Naive thymus-derived CD4-positive, alpha-beta T cell (primary cell): ENCODE measurements around the gene PPARG. TPM values are rescaled to one million over a fixed set of nuclear protein-coding genes. Genes with fewer than 3 reads are reported as not detected.

Experiments
- ATAC-seq: fragments of 150-1000 bp; cut with Tn5 transposase; 2 replicates; pipeline ENCODE4 v1.10.0; 2021; ENCODE audit warnings: mild to moderate bottlenecking, moderate library complexity
- CTCF ChIA-PET: fragments of 350-600 bp; sonication (Branson Sonifier 250); formaldehyde crosslinking; loops from one replicate; lab custom pipeline; 2021; ENCODE audit warnings: antibody characterized with exemption; lab: Charles Lee
- POLR2A ChIA-PET: fragments of 350-600 bp; sonication (Branson Sonifier 250); formaldehyde crosslinking; loops from one replicate; lab custom pipeline; 2021; ENCODE audit warnings: antibody characterized with exemption, inconsistent platforms; lab: Charles Lee
- DNase-seq, 9 donors: peaks; one replicate each; pipeline versions ENCODE4 v3.0.0 to v3.0.0-alpha.2; 2020 to 2022; ENCODE audit warnings: mixed read lengths in 1 of 9
- H3K27ac ChIP-seq: one replicate; pipeline ENCODE4 v1.7.0; 2013; ENCODE audit warnings: mild to moderate bottlenecking, low read depth, low read length, moderate library complexity
- H3K27me3 ChIP-seq, 2 donors: one replicate each; pipeline ENCODE4 v1.7.0; 2013; ENCODE audit warnings: low read length in 2 of 2, mild to moderate bottlenecking in 2 of 2, moderate library complexity in 2 of 2; ENCODE audit not compliant: control insufficient read depth in 2 of 2, insufficient read depth in 2 of 2
- H3K36me3 ChIP-seq, 3 experiments: 1 replicate in 2 of 3; 2 replicates in 1 of 3; pipeline ENCODE4 v1.7.0; 2013; ENCODE audit warnings: low read length in 3 of 3, mild to moderate bottlenecking in 3 of 3, moderate library complexity in 1 of 3; ENCODE audit not compliant: insufficient read depth in 3 of 3, control insufficient read depth in 2 of 3
- H3K4me1 ChIP-seq, 2 donors: one replicate each; pipeline ENCODE4 v1.7.0; 2013; ENCODE audit warnings: low read length in 2 of 2, mild to moderate bottlenecking in 2 of 2, moderate library complexity in 1 of 2; ENCODE audit not compliant: control insufficient read depth in 2 of 2, insufficient read depth in 2 of 2
- H3K4me3 ChIP-seq: 2 replicates; pipeline ENCODE4 v1.7.0; 2013; ENCODE audit warnings: mild to moderate bottlenecking, low read length
- H3K9me3 ChIP-seq, 3 experiments: 1 replicate in 2 of 3; 2 replicates in 1 of 3; pipeline ENCODE4 v1.7.0; 2013; ENCODE audit warnings: low read length in 3 of 3; ENCODE audit not compliant: control insufficient read depth in 2 of 3
- H3K27ac Mint-ChIP-seq, 9 donors: one replicate each; pipeline ENCODE4 v1.8.0; 2020 to 2022; ENCODE audit warnings: mixed read lengths in 9 of 9, mild to moderate bottlenecking in 8 of 9, moderate library complexity in 5 of 9, inconsistent platforms in 2 of 9
- H3K27me3 Mint-ChIP-seq, 5 donors: one replicate each; pipeline ENCODE4 v1.8.0; 2021 to 2022; ENCODE audit warnings: mixed read lengths in 5 of 5, mild to moderate bottlenecking in 1 of 5
- H3K36me3 Mint-ChIP-seq, 5 donors: one replicate each; pipeline ENCODE4 v1.8.0; 2020 to 2022; ENCODE audit warnings: mixed read lengths in 5 of 5, mild to moderate bottlenecking in 3 of 5, inconsistent platforms in 1 of 5
- H3K4me1 Mint-ChIP-seq, 7 donors: one replicate each; pipeline ENCODE4 v1.8.0; 2020 to 2022; ENCODE audit warnings: mixed read lengths in 7 of 7, mild to moderate bottlenecking in 3 of 7, inconsistent platforms in 1 of 7
- H3K4me3 Mint-ChIP-seq, 10 donors: one replicate each; pipeline ENCODE4 v1.8.0; 2020 to 2022; ENCODE audit warnings: mild to moderate bottlenecking in 10 of 10, mixed read lengths in 10 of 10, moderate library complexity in 6 of 10, inconsistent platforms in 2 of 10
- H3K9me3 Mint-ChIP-seq, 11 donors: one replicate each; pipeline ENCODE4 v1.8.0; 2020 to 2022; ENCODE audit warnings: mixed read lengths in 11 of 11, mild to moderate bottlenecking in 4 of 11, inconsistent platforms in 1 of 11, moderate library complexity in 1 of 11
- intact Hi-C, 2 donors: fragments of 100-400 bp; cut with micrococcal nuclease; formaldehyde crosslinking; loops; one replicate each; pipeline ENCODE4 v1.15.1; 2023
- polyA plus RNA-seq, 2 donors: library from polyadenylated mRNA; unstranded; fragments of 300-500 nt; fragmentation: Illumina TruSeq; gene quantifications; one replicate each; pipeline ENCODE4 v1.2.3, GENCODE V29; 2021
- total RNA-seq, 6 experiments: library from RNA in 5 of 6; stranded (reverse) in 5 of 6; gene quantifications; 1 replicate in 5 of 6; 2 replicates in 1 of 6; pipeline ENCODE4 v1.2.3 and lab custom pipeline; 2021 to 2026

The PPARG gene
- total and polyA plus RNA-seq, 7 experiments from 2014 or later: 0.37 to 2.1 (median 0.51) TPM; not detected in 3

GRCh38 chr3:12433823-12434222 is 145.0 kb downstream of the PPARG start:
- no peak overlapping the region for H3K4me3 ChIP-seq
- H3K27ac ChIP-seq: no peak overlapping the region
- Mint-ChIP-seq H3K27ac (no peak overlapping the region), H3K9me3 (no peaks in the 10 kb centered on the region), H3K4me3 (no peak overlapping the region), H3K36me3 (no peaks in the 10 kb centered on the region), H3K4me1 (no peaks in the 10 kb centered on the region), H3K27me3 (peaks cover 0 to 30% (median 5%) of the 10 kb centered on the region in 5 donors)
- DNase-seq: no peak
- no peak for ATAC-seq
- intact Hi-C loops: no loop called here
- ChIA-PET POLR2A (no interaction called here), CTCF (no interaction called here)
- H3K4me1 ChIP-seq: no peaks in the 10 kb centered on the region
- no peaks in the 10 kb centered on the region for H3K27me3 ChIP-seq
- no peaks in the 10 kb centered on the region for H3K36me3 ChIP-seq
- no peaks in the 10 kb centered on the region for H3K9me3 ChIP-seq

- Mint-ChIP-seq H3K9me3 (no peaks in the 10 kb centered on the region), H3K36me3 (no peaks in the 10 kb centered on the region), H3K4me3 (no peak overlapping the region), H3K4me1 (no peaks in the 10 kb centered on the region), H3K27ac (no peak overlapping the region), H3K27me3 (peaks cover 0 to 23% (median 3%) of the 10 kb centered on the region in 5 donors)
- no peaks in the 10 kb centered on the region for H3K36me3 ChIP-seq
- CTCF ChIA-PET: no interaction called here
- intact Hi-C loops: no loop called here
- H3K27ac ChIP-seq: no peak overlapping the region
- no peaks in the 10 kb centered on the region for H3K27me3 ChIP-seq
- no peak overlapping the region for H3K4me3 ChIP-seq
- DNase-seq: no peak
- no peaks in the 10 kb centered on the region for H3K4me1 ChIP-seq
- POLR2A ChIA-PET: no interaction called here
- H3K9me3 ChIP-seq: no peaks in the 10 kb centered on the region
- no peak for ATAC-seq
Measured at GRCh38 chr3:12436514-12437220, 147.8 kb downstream of the PPARG start.

GRCh38 chr3:12437221-12437605 is 148.3 kb downstream of the PPARG start:
- Histone ChIP-seq H3K4me1 (no peaks in the 10 kb centered on the region), H3K27ac (no peak overlapping the region), H3K9me3 (no peaks in the 10 kb centered on the region), H3K4me3 (no peak overlapping the region), H3K36me3 (no peaks in the 10 kb centered on the region), H3K27me3 (no peaks in the 10 kb centered on the region)
- ChIA-PET POLR2A (no interaction called here), CTCF (no interaction called here)
- Mint-ChIP-seq H3K27ac (no peak overlapping the region), H3K36me3 (no peaks in the 10 kb centered on the region), H3K27me3 (peaks cover 0 to 23% (median 3%) of the 10 kb centered on the region in 5 donors), H3K9me3 (no peaks in the 10 kb centered on the region), H3K4me1 (no peaks in the 10 kb centered on the region), H3K4me3 (no peak overlapping the region)
- intact Hi-C loops: no loop called here
- ATAC-seq: no peak
- no peak for DNase-seq

- DNase-seq (no peak), ATAC-seq (no peak)
- POLR2A ChIA-PET: no interaction called here
- no peaks in the 10 kb centered on the region for H3K4me1 Mint-ChIP-seq
- no peaks in the 10 kb centered on the region for H3K9me3 Mint-ChIP-seq
- no peaks in the 10 kb centered on the region for H3K27me3 ChIP-seq
- H3K4me1 ChIP-seq: no peaks in the 10 kb centered on the region
- intact Hi-C loops: no loop called here
- H3K4me3 ChIP-seq: no peak overlapping the region
- peaks cover 0 to 19% (median 3%) of the 10 kb centered on the region in 5 donors for H3K27me3 Mint-ChIP-seq
- no peak overlapping the region for H3K27ac ChIP-seq
- CTCF ChIA-PET: interaction anchor here (0.8 kb wide), 1 partner anchor 42 kb away, joined by 4 read pairs; no protein-coding TSS in a partner anchor
- no peaks in the 10 kb centered on the region for H3K36me3 ChIP-seq
- no peaks in the 10 kb centered on the region for H3K9me3 ChIP-seq
- no peak overlapping the region for H3K4me3 Mint-ChIP-seq
- H3K36me3 Mint-ChIP-seq: no peaks in the 10 kb centered on the region
- H3K27ac Mint-ChIP-seq: no peak overlapping the region
Measured at GRCh38 chr3:12437861-12438260, 149.0 kb downstream of the PPARG start.

- Mint-ChIP-seq H3K9me3 (no peaks in the 10 kb centered on the region), H3K36me3 (no peaks in the 10 kb centered on the region), H3K4me3 (no peak overlapping the region), H3K27me3 (peaks cover 0 to 19% (median 5%) of the 10 kb centered on the region in 5 donors), H3K4me1 (no peaks in the 10 kb centered on the region), H3K27ac (no peak overlapping the region)
- DNase-seq (no peak), ATAC-seq (no peak)
- no peaks in the 10 kb centered on the region for H3K27me3 ChIP-seq
- H3K4me3 ChIP-seq: no peak overlapping the region
- H3K9me3 ChIP-seq: no peaks in the 10 kb centered on the region
- CTCF ChIA-PET: interaction anchor here (0.8 kb wide), 1 partner anchor 42 kb away, joined by 4 read pairs; no protein-coding TSS in a partner anchor
- POLR2A ChIA-PET: no interaction called here
- no peaks in the 10 kb centered on the region for H3K4me1 ChIP-seq
- intact Hi-C loops: no loop called here
- no peak overlapping the region for H3K27ac ChIP-seq
- no peaks in the 10 kb centered on the region for H3K36me3 ChIP-seq
Measured at GRCh38 chr3:12438318-12438717, 149.4 kb downstream of the PPARG start.

GRCh38 chr3:12439161-12439940 is 150.5 kb downstream of the PPARG start:
- no peaks in the 10 kb centered on the region for H3K4me1 Mint-ChIP-seq
- H3K27ac Mint-ChIP-seq: no peak overlapping the region
- CTCF ChIA-PET: no interaction called here
- H3K36me3 Mint-ChIP-seq: no peaks in the 10 kb centered on the region
- H3K9me3 Mint-ChIP-seq: no peaks in the 10 kb centered on the region
- no peak for ATAC-seq
- peaks cover 0 to 15% (median 8%) of the 10 kb centered on the region in 5 donors for H3K27me3 Mint-ChIP-seq
- H3K9me3 ChIP-seq: no peaks in the 10 kb centered on the region
- no peak overlapping the region for H3K27ac ChIP-seq
- no peak overlapping the region for H3K4me3 Mint-ChIP-seq
- H3K4me3 ChIP-seq: no peak overlapping the region
- no peaks in the 10 kb centered on the region for H3K27me3 ChIP-seq
- POLR2A ChIA-PET: no interaction called here
- intact Hi-C loops: no loop called here
- H3K36me3 ChIP-seq: no peaks in the 10 kb centered on the region
- H3K4me1 ChIP-seq: no peaks in the 10 kb centered on the region
- no peak for DNase-seq
